ENCODE data around the gene SUFU. TPM values are rescaled to one million over a fixed set of nuclear protein-coding genes. Genes with fewer than 3 reads are reported as not detected.
"Not testable (repeated sequence)": the region's sequence is repeated elsewhere in the genome, so short reads cannot be mapped to it uniquely, and the experiment has no call there.

Gene SUFU
- total RNA-seq, 2 experiments from 2014 or later: 8.2 to 10.0 TPM

- ChIA-PET POLR2A (no interaction called here), CTCF (interaction anchor here (1.1 kb wide), 1 partner anchor 62 kb away, joined by 3 read pairs; no protein-coding TSS in a partner anchor)
- Mint-ChIP-seq H3K27ac (no peak overlapping the region), H3K4me1 (ENCODE audit: low read depth) (peaks cover 3% of the 10 kb centered on the region), H3K4me3 (no peak overlapping the region), H3K36me3 (peaks cover 35% of the 10 kb centered on the region), H3K9me3 (no peaks in the 10 kb centered on the region), H3K27me3 (no peaks in the 10 kb centered on the region)
- intact Hi-C loops (cut with micrococcal nuclease): no loop called here
- DNase-seq: no peak
These were observed 19.8 kb upstream of the SUFU start for GRCh38 chr10:102484021-102484420.

- intact Hi-C loops (cut with micrococcal nuclease): no loop called here
- ChIA-PET POLR2A (no interaction called here), CTCF (interaction anchor here (1.1 kb wide), 1 partner anchor 63 kb away, joined by 3 read pairs; no protein-coding TSS in a partner anchor)
- no peak overlapping the region for H3K27ac Mint-ChIP-seq
- no peaks in the 10 kb centered on the region for H3K4me1 Mint-ChIP-seq (ENCODE audit: low read depth)
- peaks cover 34% of the 10 kb centered on the region for H3K36me3 Mint-ChIP-seq
- no peaks in the 10 kb centered on the region for H3K27me3 Mint-ChIP-seq
- DNase-seq: no peak
- no peaks in the 10 kb centered on the region for H3K9me3 Mint-ChIP-seq
- no peak overlapping the region for H3K4me3 Mint-ChIP-seq
These were observed 18.5 kb upstream of the SUFU start for GRCh38 chr10:102485093-102485784.

GRCh38 chr10:102491136-102491535 lies 12.6 kb upstream of the SUFU start:
- CTCF ChIA-PET: interaction anchor here (1.4 to 1.8 kb wide), 2 partner anchors 12 to 13 kb away, joined by 4 to 6 read pairs; no protein-coding TSS in a partner anchor
- POLR2A ChIA-PET: no interaction called here
- H3K4me3 Mint-ChIP-seq: no peak overlapping the region

GRCh38 chr10:102492344-102492939 lies 11.3 kb upstream of the SUFU start:
- Mint-ChIP-seq H3K4me1 (ENCODE audit: low read depth) (peaks cover 9% of the 10 kb centered on the region), H3K4me3 (no peak overlapping the region)

More at GRCh38 chr10:102491136-102491535, 12.6 kb upstream of the SUFU start:
- H3K27ac Mint-ChIP-seq: no peak overlapping the region
- no peak for DNase-seq
- no peaks in the 10 kb centered on the region for H3K9me3 Mint-ChIP-seq
- no peaks in the 10 kb centered on the region for H3K27me3 Mint-ChIP-seq
- H3K4me1 Mint-ChIP-seq (ENCODE audit: low read depth): peaks cover 9% of the 10 kb centered on the region
- H3K36me3 Mint-ChIP-seq: peaks cover 11% of the 10 kb centered on the region
- intact Hi-C loops (cut with micrococcal nuclease): no loop called here

GRCh38 chr10:102492983-102493382 lies 10.8 kb upstream of the SUFU start:
- intact Hi-C loops (cut with micrococcal nuclease): no loop called here
- CTCF ChIA-PET: interaction anchor here (1.7 to 2.8 kb wide), 3 partner anchors 11 to 91 kb away, joined by 5 to 8 read pairs (median 7); partner anchors contain the start of gene SUFU
- Mint-ChIP-seq H3K36me3 (peaks cover 6% of the 10 kb centered on the region), H3K27ac (peak overlapping the region; percentile 29), H3K4me3 (no peak overlapping the region), H3K27me3 (no peaks in the 10 kb centered on the region), H3K9me3 (no peaks in the 10 kb centered on the region), H3K4me1 (ENCODE audit: low read depth) (peaks cover 14% of the 10 kb centered on the region)
- POLR2A ChIA-PET: no interaction called here
- DNase-seq: no peak

More at GRCh38 chr10:102492344-102492939, 11.3 kb upstream of the SUFU start:
- DNase-seq: no peak
- no peaks in the 10 kb centered on the region for H3K9me3 Mint-ChIP-seq
- no peaks in the 10 kb centered on the region for H3K27me3 Mint-ChIP-seq
- ChIA-PET CTCF (interaction anchor here (1.8 to 2.8 kb wide), 2 partner anchors 11 to 92 kb away, joined by 7 to 8 read pairs; partner anchors contain the start of gene SUFU), POLR2A (no interaction called here)
- H3K36me3 Mint-ChIP-seq: peaks cover 8% of the 10 kb centered on the region
- intact Hi-C loops (cut with micrococcal nuclease): no loop called here
- H3K27ac Mint-ChIP-seq: no peak overlapping the region

- intact Hi-C loops (cut with micrococcal nuclease): no loop called here
- H3K36me3 Mint-ChIP-seq: peaks cover 4% of the 10 kb centered on the region
- no peak overlapping the region for H3K27ac Mint-ChIP-seq
- no peaks in the 10 kb centered on the region for H3K27me3 Mint-ChIP-seq
- H3K9me3 Mint-ChIP-seq: no peaks in the 10 kb centered on the region
- CTCF ChIA-PET: interaction anchor here (1.7 to 2.8 kb wide), 3 partner anchors 10 to 90 kb away, joined by 5 to 8 read pairs (median 7); partner anchors contain the start of gene SUFU
- DNase-seq: no peak
- peaks cover 15% of the 10 kb centered on the region for H3K4me1 Mint-ChIP-seq (ENCODE audit: low read depth)
- no peak overlapping the region for H3K4me3 Mint-ChIP-seq
- POLR2A ChIA-PET: no interaction called here
These were observed 10.0 kb upstream of the SUFU start for GRCh38 chr10:102493771-102494170.

GRCh38 chr10:102497545-102497944 lies 6.2 kb upstream of the SUFU start:
- DNase-seq: no peak
- POLR2A ChIA-PET: no interaction called here

GRCh38 chr10:102499356-102499755 lies 4.4 kb upstream of the SUFU start:
- Mint-ChIP-seq H3K36me3 (no peaks in the 10 kb centered on the region), H3K9me3 (no peaks in the 10 kb centered on the region), H3K4me1 (ENCODE audit: low read depth) (peaks cover 14% of the 10 kb centered on the region), H3K4me3 (no peak overlapping the region), H3K27ac (no peak overlapping the region), H3K27me3 (no peaks in the 10 kb centered on the region)
- no peak for DNase-seq
- ChIA-PET CTCF (interaction anchor here (0.7 to 1.7 kb wide), 2 partner anchors 20 to 268 kb away, joined by 3 to 5 read pairs; no protein-coding TSS in a partner anchor), POLR2A (no interaction called here)
- intact Hi-C loops (cut with micrococcal nuclease): no loop called here

More at GRCh38 chr10:102497545-102497944, 6.2 kb upstream of the SUFU start:
- H3K4me3 Mint-ChIP-seq: no peak overlapping the region
- H3K36me3 Mint-ChIP-seq: no peaks in the 10 kb centered on the region
- peaks cover 22% of the 10 kb centered on the region for H3K4me1 Mint-ChIP-seq (ENCODE audit: low read depth)
- intact Hi-C loops (cut with micrococcal nuclease): no loop called here
- no peaks in the 10 kb centered on the region for H3K9me3 Mint-ChIP-seq
- H3K27me3 Mint-ChIP-seq: no peaks in the 10 kb centered on the region
- CTCF ChIA-PET: interaction anchor here (0.6 to 1.4 kb wide), 5 partner anchors 8 to 282 kb away, joined by 3 to 6 read pairs (median 3); no protein-coding TSS in a partner anchor
- H3K27ac Mint-ChIP-seq: no peak overlapping the region

GRCh38 chr10:102500686-102501085 lies 3.1 kb upstream of the SUFU start:
- H3K27me3 Mint-ChIP-seq, POLR2A ChIA-PET, DNase-seq, H3K9me3 Mint-ChIP-seq, H3K4me3 Mint-ChIP-seq, H3K36me3 Mint-ChIP-seq, H3K27ac Mint-ChIP-seq: not testable (repeated sequence)
- peaks cover 25% of the 10 kb centered on the region for H3K4me1 Mint-ChIP-seq (ENCODE audit: low read depth)
- CTCF ChIA-PET: interaction anchor here (0.6 to 1.6 kb wide), 6 partner anchors 8 to 188 kb away, joined by 3 to 10 read pairs (median 3); no protein-coding TSS in a partner anchor
- intact Hi-C loops (cut with micrococcal nuclease): loop anchor here (5.0 kb wide), 3 partner anchors 42 to 683 kb away; partner anchors contain the start of genes CNNM2 and OGA

GRCh38 chr10:102501201-102502028 lies 2.4 kb upstream of the SUFU start:
- H3K9me3 Mint-ChIP-seq: no peaks in the 10 kb centered on the region
- no peak overlapping the region for H3K27ac Mint-ChIP-seq
- H3K4me1 Mint-ChIP-seq (ENCODE audit: low read depth): peaks cover 28% of the 10 kb centered on the region
- POLR2A ChIA-PET: no interaction called here
- intact Hi-C loops (cut with micrococcal nuclease): loop anchor here (1.0 to 5.0 kb wide), 13 partner anchors 41 to 1505 kb away; partner anchors contain the start of genes ARL3, BORCS7, CNNM2 and CUEDC2
- H3K36me3 Mint-ChIP-seq: no peaks in the 10 kb centered on the region
- CTCF ChIA-PET: interaction anchor here (0.8 to 1.8 kb wide), 7 partner anchors 8 to 143 kb away, joined by 3 to 10 read pairs (median 3); partner anchors contain the start of gene TRIM8
- no peaks in the 10 kb centered on the region for H3K27me3 Mint-ChIP-seq
- no peak for DNase-seq
- no peak overlapping the region for H3K4me3 Mint-ChIP-seq

- POLR2A ChIA-PET: interaction anchor here (0.8 to 3.4 kb wide), 2 partner anchors 82 to 144 kb away, joined by 3 to 14 read pairs; partner anchors contain the start of gene TRIM8
- H3K27me3 Mint-ChIP-seq: no peaks in the 10 kb centered on the region
- H3K4me1 Mint-ChIP-seq (ENCODE audit: low read depth): peaks cover 28% of the 10 kb centered on the region
- CTCF ChIA-PET: interaction anchor here (0.7 to 4.1 kb wide), 10 partner anchors 10 to 272 kb away, joined by 3 to 139 read pairs (median 4); partner anchors contain the start of gene TRIM8
- intact Hi-C loops (cut with micrococcal nuclease): loop anchor here (1.0 to 5.0 kb wide), 13 partner anchors 40 to 1505 kb away; partner anchors contain the start of genes ARL3, BORCS7, CNNM2 and CUEDC2
- no peak overlapping the region for H3K27ac Mint-ChIP-seq
- DNase-seq: peak; percentile 99
- no peaks in the 10 kb centered on the region for H3K36me3 Mint-ChIP-seq
- H3K9me3 Mint-ChIP-seq: no peaks in the 10 kb centered on the region
- H3K4me3 Mint-ChIP-seq: no peak overlapping the region
These were observed 1.8 kb upstream of the SUFU start for GRCh38 chr10:102502029-102502336.

Measured in activated CD4-positive, alpha-beta memory T cell treated with anti-CD3 and anti-CD28 coated beads for 36 hours (primary cell).